Measurements from ENCODE around the gene FAM156A. TPM values are rescaled to one million over a fixed set of nuclear protein-coding genes. Genes with fewer than 3 reads are reported as not detected.

FAM156A gene, protein sequence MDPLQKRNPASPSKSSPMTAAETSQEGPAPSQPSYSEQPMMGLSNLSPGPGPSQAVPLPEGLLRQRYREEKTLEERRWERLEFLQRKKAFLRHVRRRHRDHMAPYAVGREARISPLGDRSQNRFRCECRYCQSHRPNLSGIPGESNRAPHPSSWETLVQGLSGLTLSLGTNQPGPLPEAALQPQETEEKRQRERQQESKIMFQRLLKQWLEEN
- 12.0 to 23.8 TPM (median 14.8 TPM) in 5 replicates for total RNA-seq (2022; extraction: Qiagen RNA extraction; ENCODE audit: low read depth)

GRCh38 chrX:52958113-52958959, at the start of gene FAM156A:
Gene FAM156A (minus strand): TSS chrX:52958518. CDS start chrX:52948588, 9,930 bp downstream.

Other genes with a start within 250 kb of the FAM156A start
- gene SSX2B, start 207.3 kb downstream of the FAM156A start, total RNA-seq (2022; extraction: Qiagen RNA extraction; ENCODE audit: low read depth), result not detected in 5 replicates
- not detected in 5 replicates for gene SPANXN5, start 161.1 kb downstream of the FAM156A start, total RNA-seq (2022; extraction: Qiagen RNA extraction; ENCODE audit: low read depth)
- gene XAGE5, start 147.2 kb downstream of the FAM156A start, total RNA-seq (2022; extraction: Qiagen RNA extraction; ENCODE audit: low read depth), result not detected in 5 replicates
- not detected in 5 replicates for gene XAGE3, start 90.4 kb downstream of the FAM156A start, total RNA-seq (2022; extraction: Qiagen RNA extraction; ENCODE audit: low read depth)
- gene FAM156B, start 61.2 kb downstream of the FAM156A start, total RNA-seq (2022; extraction: Qiagen RNA extraction; ENCODE audit: low read depth), result 7.2 to 18.8 TPM (median 9.4 TPM) in 5 replicates
- gene GPR173, start 90.3 kb upstream of the FAM156A start, total RNA-seq (2022; extraction: Qiagen RNA extraction; ENCODE audit: low read depth), result 0.02 TPM in 1 of 5 replicates, not detected in the others
- 10.3 to 14.7 TPM (median 12.5 TPM) in 5 replicates for gene TSPYL2, start 123.8 kb upstream of the FAM156A start, total RNA-seq (2022; extraction: Qiagen RNA extraction; ENCODE audit: low read depth)
- gene KANTR, start 135.6 kb upstream of the FAM156A start, total RNA-seq (2022; extraction: Qiagen RNA extraction; ENCODE audit: low read depth), result 0.85 to 2.2 TPM (median 1.4 TPM) in 5 replicates

Measured in A549 treated with ZK216348 at 1 μM for 4 hours (cell line).